ENCODE measurements around the gene HEATR9.

DNA sequence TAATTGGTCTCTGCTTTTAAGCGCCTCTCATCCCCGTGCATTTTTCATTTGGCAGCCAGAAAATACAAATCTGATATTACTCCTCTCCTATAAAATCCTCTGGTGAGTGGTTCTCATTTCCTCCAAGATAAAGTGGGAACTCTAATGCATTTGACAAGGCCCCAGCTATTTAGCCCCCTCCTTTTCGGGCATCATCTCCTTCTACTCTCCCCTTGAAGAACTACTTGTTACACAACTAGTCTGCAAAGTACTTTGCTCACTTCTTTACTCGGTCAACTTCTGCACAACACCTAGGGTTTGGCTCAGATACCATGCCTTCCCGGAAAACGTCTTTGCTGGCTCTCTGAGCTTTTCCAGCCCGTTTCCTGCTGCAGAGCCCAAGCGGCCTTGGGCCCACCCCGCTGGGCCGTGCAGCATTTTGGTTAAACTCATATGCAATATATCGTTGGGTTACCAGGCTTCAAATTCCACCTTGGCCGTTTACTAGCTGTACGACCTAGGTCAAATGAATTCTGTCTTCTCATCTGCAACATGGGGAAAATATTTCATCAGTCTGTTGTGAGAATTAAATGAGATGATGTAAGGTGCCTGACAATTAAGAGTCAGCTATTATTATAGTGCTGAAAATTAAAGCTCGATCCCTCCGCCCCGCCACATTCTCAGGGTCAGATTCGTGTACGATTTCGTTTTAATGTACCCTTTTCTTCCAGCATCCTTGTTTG lies 60.3 kb downstream of the HEATR9 start:
- TF ChIP-seq, protein P1, sequence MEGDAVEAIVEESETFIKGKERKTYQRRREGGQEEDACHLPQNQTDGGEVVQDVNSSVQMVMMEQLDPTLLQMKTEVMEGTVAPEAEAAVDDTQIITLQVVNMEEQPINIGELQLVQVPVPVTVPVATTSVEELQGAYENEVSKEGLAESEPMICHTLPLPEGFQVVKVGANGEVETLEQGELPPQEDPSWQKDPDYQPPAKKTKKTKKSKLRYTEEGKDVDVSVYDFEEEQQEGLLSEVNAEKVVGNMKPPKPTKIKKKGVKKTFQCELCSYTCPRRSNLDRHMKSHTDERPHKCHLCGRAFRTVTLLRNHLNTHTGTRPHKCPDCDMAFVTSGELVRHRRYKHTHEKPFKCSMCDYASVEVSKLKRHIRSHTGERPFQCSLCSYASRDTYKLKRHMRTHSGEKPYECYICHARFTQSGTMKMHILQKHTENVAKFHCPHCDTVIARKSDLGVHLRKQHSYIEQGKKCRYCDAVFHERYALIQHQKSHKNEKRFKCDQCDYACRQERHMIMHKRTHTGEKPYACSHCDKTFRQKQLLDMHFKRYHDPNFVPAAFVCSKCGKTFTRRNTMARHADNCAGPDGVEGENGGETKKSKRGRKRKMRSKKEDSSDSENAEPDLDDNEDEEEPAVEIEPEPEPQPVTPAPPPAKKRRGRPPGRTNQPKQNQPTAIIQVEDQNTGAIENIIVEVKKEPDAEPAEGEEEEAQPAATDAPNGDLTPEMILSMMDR (IDR thresholded peaks at IDR 0.05; ENCODE audit: borderline replicate concordance, extremely low read depth, low read length, poor library complexity, severe bottlenecking) = no peak
- TF ChIP-seq EZH2 (IDR thresholded peaks at IDR 0.05; ENCODE audit: borderline replicate concordance, low read depth, low read length, severe bottlenecking) = no peak

Data from DND-41 (cell line).